SU-DHL-6 (cell line): ENCODE results near the gene MEGF6.

Experiments used
- CTCF ChIP-seq: fragments of 200-600 bp; sonication (generic); IDR thresholded peaks from one replicate; pipeline ENCODE4 v1.5.1; 2017; ENCODE audit warnings: antibody characterized with exemption, mild to moderate bottlenecking, low read length, moderate library complexity; ENCODE audit not compliant: insufficient read depth, poor library complexity, severe bottlenecking
- EZH2phosphoT487 ChIP-seq: fragments of 200-600 bp; sonication (generic), shearing (Covaris generic); conservative IDR thresholded peaks from 2 replicates; pipeline ENCODE4 v1.6.1; 2018; ENCODE audit warnings: mild to moderate bottlenecking, antibody characterized with exemption, low read length, moderate library complexity, mixed read lengths

DNA sequence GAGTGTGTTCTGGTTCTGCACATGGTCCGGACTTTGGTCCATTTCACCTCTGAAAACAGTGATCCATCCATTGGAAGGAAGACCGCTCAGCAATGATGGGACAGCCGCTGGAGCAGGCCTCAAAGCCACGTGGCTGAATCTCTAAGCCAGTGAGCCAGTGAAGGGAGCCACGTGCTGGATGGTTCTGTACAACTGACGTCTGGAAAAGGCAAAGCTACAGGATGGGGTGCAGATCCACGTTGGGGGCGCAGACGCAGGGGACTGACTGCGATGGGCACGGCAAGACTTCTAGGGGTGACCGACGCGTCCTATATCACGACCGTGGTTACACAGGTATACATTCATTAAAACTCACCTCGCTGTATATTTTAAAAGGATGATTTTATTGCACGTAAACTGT lies 167.0 kb downstream of the MEGF6 start:
- no peak for TF ChIP-seq CTCF
- TF ChIP-seq EZH2phosphoT487 = no peak
